Measurements from ENCODE around the gene ITPR3.

Gene ITPR3

DNA sequence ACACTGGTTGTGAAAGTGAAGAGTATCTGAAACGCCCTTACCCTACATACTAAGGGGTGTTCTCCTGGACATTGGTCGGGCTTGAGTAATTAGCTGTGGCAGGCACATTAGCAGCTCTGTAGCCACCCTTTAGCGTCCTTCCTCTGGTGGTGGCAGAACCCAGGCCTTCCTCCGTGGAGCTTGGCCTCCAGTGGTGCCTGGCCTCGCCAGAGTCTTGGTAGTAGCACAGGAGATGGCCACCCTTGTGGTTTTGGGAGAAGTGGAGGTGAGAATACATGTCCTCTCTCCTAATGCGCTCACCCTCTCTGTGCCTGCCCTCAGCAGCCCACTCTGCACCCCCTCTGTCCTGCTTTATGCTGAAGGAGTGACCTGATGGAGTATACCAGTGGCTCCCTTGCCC is 107.9 kb downstream of the ITPR3 start:
- Histone ChIP-seq H3K36me3 (ENCODE audit: insufficient read depth, low read length) (no peaks in the 10 kb centered on the region), H4K20me1 (ENCODE audit: insufficient read depth, low read length, poor library complexity, severe bottlenecking) (no peaks in the 10 kb centered on the region), H3K4me2 (ENCODE audit: low read depth, low read length, poor library complexity, severe bottlenecking) (no peak overlapping the region), H3K79me2 (ENCODE audit: insufficient read depth, low read length) (no peaks in the 10 kb centered on the region), H2AFZ (ENCODE audit: low read length) (no peak overlapping the region), H3F3A (ENCODE audit: low read depth) (no peaks in the 10 kb centered on the region), H3K4me1 (ENCODE audit: insufficient read depth, low read length, poor library complexity, severe bottlenecking) (peaks cover 4% of the 10 kb centered on the region), H3K4me3 (ENCODE audit: low read length, poor library complexity, severe bottlenecking) (no peak overlapping the region), H3K27me3 (ENCODE audit: insufficient read depth, low read length, poor library complexity, severe bottlenecking) (no peaks in the 10 kb centered on the region), H3K9me2 (replicated peaks; ENCODE audit: low read depth, low read length) (no peaks in the 10 kb centered on the region), H3K9me3 (ENCODE audit: insufficient read depth, low read depth, low read length) (no peaks in the 10 kb centered on the region), H3K9ac (ENCODE audit: low read depth, low read length, poor library complexity, severe bottlenecking) (no peak overlapping the region)
- TF ChIP-seq, protein P1, sequence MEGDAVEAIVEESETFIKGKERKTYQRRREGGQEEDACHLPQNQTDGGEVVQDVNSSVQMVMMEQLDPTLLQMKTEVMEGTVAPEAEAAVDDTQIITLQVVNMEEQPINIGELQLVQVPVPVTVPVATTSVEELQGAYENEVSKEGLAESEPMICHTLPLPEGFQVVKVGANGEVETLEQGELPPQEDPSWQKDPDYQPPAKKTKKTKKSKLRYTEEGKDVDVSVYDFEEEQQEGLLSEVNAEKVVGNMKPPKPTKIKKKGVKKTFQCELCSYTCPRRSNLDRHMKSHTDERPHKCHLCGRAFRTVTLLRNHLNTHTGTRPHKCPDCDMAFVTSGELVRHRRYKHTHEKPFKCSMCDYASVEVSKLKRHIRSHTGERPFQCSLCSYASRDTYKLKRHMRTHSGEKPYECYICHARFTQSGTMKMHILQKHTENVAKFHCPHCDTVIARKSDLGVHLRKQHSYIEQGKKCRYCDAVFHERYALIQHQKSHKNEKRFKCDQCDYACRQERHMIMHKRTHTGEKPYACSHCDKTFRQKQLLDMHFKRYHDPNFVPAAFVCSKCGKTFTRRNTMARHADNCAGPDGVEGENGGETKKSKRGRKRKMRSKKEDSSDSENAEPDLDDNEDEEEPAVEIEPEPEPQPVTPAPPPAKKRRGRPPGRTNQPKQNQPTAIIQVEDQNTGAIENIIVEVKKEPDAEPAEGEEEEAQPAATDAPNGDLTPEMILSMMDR (conservative IDR thresholded peaks at IDR 0.05; ENCODE audit: low read length), result no peak
- no peak for TF ChIP-seq EZH2phosphoT487 (IDR thresholded peaks at IDR 0.05; ENCODE audit: borderline replicate concordance)

DNA sequence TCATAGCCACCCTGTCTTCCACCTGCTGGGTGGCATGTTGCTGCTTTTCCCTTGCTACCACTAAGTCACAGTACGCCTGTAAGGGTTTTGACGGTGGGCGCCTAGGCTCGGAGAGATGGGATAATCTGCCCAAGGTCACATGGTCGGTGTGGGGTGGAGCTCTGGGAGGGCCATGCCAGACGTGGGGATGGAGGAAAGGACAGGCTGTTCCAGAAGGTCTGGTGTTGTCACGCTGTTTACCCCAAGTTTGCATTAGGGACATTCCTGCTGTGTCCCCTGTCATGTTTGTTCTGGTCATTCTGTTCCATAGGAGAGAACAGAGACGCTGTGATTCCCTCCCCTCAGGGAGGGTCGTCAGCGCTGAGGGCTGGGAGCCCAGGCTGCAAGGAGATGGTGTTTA is 109.5 kb downstream of the ITPR3 start:
- no peaks in the 10 kb centered on the region for H3K4me1 ChIP-seq (ENCODE audit: insufficient read depth, low read length, poor library complexity, severe bottlenecking)
- no peak overlapping the region for H2AFZ ChIP-seq (ENCODE audit: low read length)
- H4K20me1 ChIP-seq (ENCODE audit: insufficient read depth, low read length, poor library complexity, severe bottlenecking), result no peaks in the 10 kb centered on the region
- no peak for TF ChIP-seq EZH2phosphoT487 (IDR thresholded peaks at IDR 0.05; ENCODE audit: borderline replicate concordance)
- TF ChIP-seq, protein P1 (conservative IDR thresholded peaks at IDR 0.05; ENCODE audit: low read length), result no peak
- H3K9me3 ChIP-seq (ENCODE audit: insufficient read depth, low read depth, low read length), result no peaks in the 10 kb centered on the region
- H3K4me3 ChIP-seq (ENCODE audit: low read length, poor library complexity, severe bottlenecking), result no peak overlapping the region
- H3F3A ChIP-seq (ENCODE audit: low read depth), result no peaks in the 10 kb centered on the region
- H3K27me3 ChIP-seq (ENCODE audit: insufficient read depth, low read length, poor library complexity, severe bottlenecking), result no peaks in the 10 kb centered on the region
- H3K79me2 ChIP-seq (ENCODE audit: insufficient read depth, low read length), result no peaks in the 10 kb centered on the region
- no peak overlapping the region for H3K9ac ChIP-seq (ENCODE audit: low read depth, low read length, poor library complexity, severe bottlenecking)
- H3K36me3 ChIP-seq (ENCODE audit: insufficient read depth, low read length), result no peaks in the 10 kb centered on the region
- no peaks in the 10 kb centered on the region for H3K9me2 ChIP-seq (replicated peaks; ENCODE audit: low read depth, low read length)
- no peak overlapping the region for H3K4me2 ChIP-seq (ENCODE audit: low read depth, low read length, poor library complexity, severe bottlenecking)

GRCh38 chr6:33731035-33731434 is 109.9 kb downstream of the ITPR3 start:
- Histone ChIP-seq H4K20me1 (ENCODE audit: insufficient read depth, low read length, poor library complexity, severe bottlenecking) (no peaks in the 10 kb centered on the region), H3F3A (ENCODE audit: low read depth) (no peaks in the 10 kb centered on the region), H3K4me1 (ENCODE audit: insufficient read depth, low read length, poor library complexity, severe bottlenecking) (no peaks in the 10 kb centered on the region), H3K9me2 (replicated peaks; ENCODE audit: low read depth, low read length) (no peaks in the 10 kb centered on the region), H3K9ac (ENCODE audit: low read depth, low read length, poor library complexity, severe bottlenecking) (no peak overlapping the region), H2AFZ (ENCODE audit: low read length) (no peak overlapping the region), H3K9me3 (ENCODE audit: insufficient read depth, low read depth, low read length) (no peaks in the 10 kb centered on the region), H3K36me3 (ENCODE audit: insufficient read depth, low read length) (no peaks in the 10 kb centered on the region), H3K27me3 (ENCODE audit: insufficient read depth, low read length, poor library complexity, severe bottlenecking) (no peaks in the 10 kb centered on the region), H3K79me2 (ENCODE audit: insufficient read depth, low read length) (no peaks in the 10 kb centered on the region), H3K4me3 (ENCODE audit: low read length, poor library complexity, severe bottlenecking) (no peak overlapping the region), H3K4me2 (ENCODE audit: low read depth, low read length, poor library complexity, severe bottlenecking) (no peak overlapping the region)
- TF ChIP-seq, protein P1 (conservative IDR thresholded peaks at IDR 0.05; ENCODE audit: low read length), result no peak
- TF ChIP-seq EZH2phosphoT487 (IDR thresholded peaks at IDR 0.05; ENCODE audit: borderline replicate concordance), result no peak
